Endothelial cell of umbilical vein (primary cell): Measurements from ENCODE around the gene TECTB.

Source experiments
- POLR2A ChIP-seq: IDR thresholded peaks from 2 replicates; pipeline ENCODE4 v1.6.1; 2012; ENCODE audit warnings: low read depth, mild to moderate bottlenecking, control low read depth, low read length
- TF ChIP-seq, protein P1 (sequence below), 2 donors: IDR thresholded peaks; 1 replicate in 1 of 2; 2 replicates in 1 of 2; pipeline ENCODE4 v1.5.1; 2011; ENCODE audit warnings: low read length in 2 of 2, mild to moderate bottlenecking in 2 of 2, moderate library complexity in 2 of 2, control low read depth in 1 of 2, inconsistent platforms in 1 of 2, low read depth in 1 of 2; ENCODE audit not compliant: insufficient read depth in 1 of 2; ENCODE audit errors: extremely low read depth in 1 of 2

GRCh38 chr10:112271982-112272381 is 11.2 kb upstream of the TECTB start:
- TF ChIP-seq, protein P1, sequence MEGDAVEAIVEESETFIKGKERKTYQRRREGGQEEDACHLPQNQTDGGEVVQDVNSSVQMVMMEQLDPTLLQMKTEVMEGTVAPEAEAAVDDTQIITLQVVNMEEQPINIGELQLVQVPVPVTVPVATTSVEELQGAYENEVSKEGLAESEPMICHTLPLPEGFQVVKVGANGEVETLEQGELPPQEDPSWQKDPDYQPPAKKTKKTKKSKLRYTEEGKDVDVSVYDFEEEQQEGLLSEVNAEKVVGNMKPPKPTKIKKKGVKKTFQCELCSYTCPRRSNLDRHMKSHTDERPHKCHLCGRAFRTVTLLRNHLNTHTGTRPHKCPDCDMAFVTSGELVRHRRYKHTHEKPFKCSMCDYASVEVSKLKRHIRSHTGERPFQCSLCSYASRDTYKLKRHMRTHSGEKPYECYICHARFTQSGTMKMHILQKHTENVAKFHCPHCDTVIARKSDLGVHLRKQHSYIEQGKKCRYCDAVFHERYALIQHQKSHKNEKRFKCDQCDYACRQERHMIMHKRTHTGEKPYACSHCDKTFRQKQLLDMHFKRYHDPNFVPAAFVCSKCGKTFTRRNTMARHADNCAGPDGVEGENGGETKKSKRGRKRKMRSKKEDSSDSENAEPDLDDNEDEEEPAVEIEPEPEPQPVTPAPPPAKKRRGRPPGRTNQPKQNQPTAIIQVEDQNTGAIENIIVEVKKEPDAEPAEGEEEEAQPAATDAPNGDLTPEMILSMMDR (IDR thresholded peaks at IDR 0.05; ENCODE audit: extremely low read depth in 1 of 2, insufficient read depth in 1 of 2, low read depth in 1 of 2, low read length in 2 of 2) = no peak
- no peak for TF ChIP-seq POLR2A
